HEK293 (cell line): ENCODE measurements around the gene ME3.
A peak's percentile ranks its signal among the peaks of the same experiment; 100 is the strongest.

Source experiments
- CTCF ChIA-PET: fragments of 350-600 bp; formaldehyde crosslinking; extraction: SDS; loops from one replicate; lab custom pipeline; 2021; ENCODE audit warnings: antibody characterized with exemption; lab: Yijun Ruan, JAX
- POLR2A ChIA-PET: fragments of 300-600 bp; formaldehyde crosslinking; extraction: SDS; loops from one replicate; lab custom pipeline; 2020; ENCODE audit warnings: antibody characterized with exemption, inconsistent platforms; lab: Yijun Ruan, JAX
- H3K27ac ChIP-seq: fragments of 200-500 bp; sonication (Bioruptor generic); 2 replicates; pipeline ENCODE4 v1.5.1; 2014; ENCODE audit warnings: low read depth, low read length, control low read depth, inconsistent platforms; ENCODE audit errors: extremely low read depth
- H3K36me3 ChIP-seq, 2 experiments: fragments of 200-500 bp in 1 of 2; sonication (Bioruptor generic) in 1 of 2; 1 replicate in 1 of 2; 2 replicates in 1 of 2; pipeline ENCODE4 v1.5.1; 2014 to 2017; ENCODE audit warnings: inconsistent platforms in 2 of 2, low read length in 2 of 2; ENCODE audit not compliant: control insufficient read depth in 2 of 2, insufficient read depth in 1 of 2
- H3K4me1 ChIP-seq: fragments of 200-500 bp; sonication (Bioruptor generic); 2 replicates; pipeline ENCODE4 v1.5.1; 2014; ENCODE audit warnings: mild to moderate bottlenecking, low read length, inconsistent platforms; ENCODE audit not compliant: control insufficient read depth, insufficient read depth
- H3K4me3 ChIP-seq: 2 replicates; pipeline ENCODE4 v1.5.1; 2011; ENCODE audit warnings: low read depth, mild to moderate bottlenecking, control low read depth, low read length, moderate library complexity
- H3K9me3 ChIP-seq: fragments of 200-500 bp; sonication (Bioruptor generic); 2 replicates; pipeline ENCODE4 v1.5.1; 2014; ENCODE audit warnings: low read depth, low read length, inconsistent platforms; ENCODE audit not compliant: control insufficient read depth, insufficient read depth
- CTCF ChIP-seq: fragments of 450-650 bp; formaldehyde crosslinking; IDR thresholded peaks from 2 replicates; pipeline ENCODE4 v1.5.1; 2016; ENCODE audit warnings: missing biosample characterization, missing genetic modification characterization
- OSR2 ChIP-seq: fragments of 450-650 bp; formaldehyde crosslinking; IDR thresholded peaks from 2 replicates; pipeline ENCODE4 v1.5.1; 2016; ENCODE audit warnings: missing biosample characterization, missing genetic modification characterization
- SCRT2 ChIP-seq: fragments of 450-650 bp; formaldehyde crosslinking; IDR thresholded peaks from 2 replicates; pipeline ENCODE4 v1.5.1; 2016; ENCODE audit warnings: missing biosample characterization, missing genetic modification characterization
- ZNF114 ChIP-seq: fragments of 450-650 bp; formaldehyde crosslinking; IDR thresholded peaks from 2 replicates; pipeline ENCODE4 v1.5.0; 2017; ENCODE audit warnings: missing biosample characterization, missing genetic modification characterization
- ZNF202 ChIP-seq: fragments of 450-650 bp; formaldehyde crosslinking; IDR thresholded peaks from 2 replicates; pipeline ENCODE4 v1.5.1; 2016; ENCODE audit warnings: missing biosample characterization, missing genetic modification characterization, borderline replicate concordance
- ZNF223 ChIP-seq: fragments of 450-650 bp; formaldehyde crosslinking; IDR thresholded peaks from 2 replicates; pipeline ENCODE4 v1.5.1; 2016; ENCODE audit warnings: missing biosample characterization, missing genetic modification characterization
- ZNF26 ChIP-seq: fragments of 450-650 bp; formaldehyde crosslinking; IDR thresholded peaks from 2 replicates; pipeline ENCODE4 v1.5.1; 2016; ENCODE audit warnings: missing biosample characterization, missing genetic modification characterization
- ZNF324 ChIP-seq: fragments of 450-650 bp; formaldehyde crosslinking; IDR thresholded peaks from 2 replicates; pipeline ENCODE4 v1.5.1; 2016; ENCODE audit warnings: missing biosample characterization, missing genetic modification characterization
- ZNF366 ChIP-seq: fragments of 450-650 bp; formaldehyde crosslinking; conservative IDR thresholded peaks from 2 replicates; pipeline ENCODE4 v1.5.1; 2016; ENCODE audit warnings: missing biosample characterization, missing genetic modification characterization
- ZNF37A ChIP-seq: fragments of 450-650 bp; IDR thresholded peaks from 2 replicates; pipeline ENCODE4 v1.5.1; 2018; ENCODE audit warnings: missing biosample characterization, missing genetic modification characterization
- ZNF501 ChIP-seq: fragments of 450-650 bp; formaldehyde crosslinking; IDR thresholded peaks from 2 replicates; pipeline ENCODE4 v1.5.1; 2016; ENCODE audit warnings: missing biosample characterization, missing genetic modification characterization
- ZNF549 ChIP-seq: fragments of 450-650 bp; IDR thresholded peaks from 2 replicates; pipeline ENCODE4 v1.5.1; 2018; ENCODE audit warnings: missing biosample characterization, missing genetic modification characterization, mild to moderate bottlenecking, inconsistent platforms, moderate library complexity
- ZNF571 ChIP-seq: fragments of 450-650 bp; formaldehyde crosslinking; IDR thresholded peaks from 2 replicates; pipeline ENCODE4 v1.5.0; 2017; ENCODE audit warnings: missing biosample characterization, missing genetic modification characterization
- ZNF664 ChIP-seq: fragments of 450-650 bp; formaldehyde crosslinking; IDR thresholded peaks from 2 replicates; pipeline ENCODE4 v1.5.1; 2016; ENCODE audit warnings: missing biosample characterization, missing genetic modification characterization
- ZNF704 ChIP-seq: fragments of 450-650 bp; formaldehyde crosslinking; IDR thresholded peaks from 2 replicates; pipeline ENCODE4 v1.5.1; 2016; ENCODE audit warnings: missing biosample characterization, missing genetic modification characterization
- ZNF843 ChIP-seq: fragments of 450-650 bp; formaldehyde crosslinking; IDR thresholded peaks from 2 replicates; pipeline ENCODE4 v1.5.1; 2016; ENCODE audit warnings: missing biosample characterization, missing genetic modification characterization

ME3 gene

DNA sequence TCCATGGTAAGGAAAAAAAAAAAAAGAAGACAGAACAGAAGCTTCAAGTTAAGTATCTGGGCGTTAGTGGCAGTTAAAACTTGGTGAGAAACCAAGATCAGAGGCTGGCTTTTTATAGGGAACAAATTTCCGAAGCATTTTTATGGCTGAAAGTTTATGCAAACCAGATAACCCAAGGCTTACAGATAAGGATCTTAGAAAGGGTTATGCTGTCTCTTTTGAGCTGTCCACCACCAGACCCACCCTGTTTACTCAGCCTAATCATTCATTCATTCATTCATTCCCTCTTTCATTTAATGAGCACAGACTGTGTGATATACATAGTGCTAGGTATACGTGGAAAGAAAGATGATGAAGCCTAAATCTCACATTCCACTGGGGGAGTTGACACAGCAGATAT, 89.5 kb downstream of the ME3 start (continued):
- no peak for TF ChIP-seq ZNF571 (tag by site-specific recombination)

- peaks cover 13% of the 10 kb centered on the region for H3K4me1 ChIP-seq
- CTCF ChIA-PET, result interaction anchor here (1.5 to 4.2 kb wide), 2 partner anchors 9 to 28 kb away, joined by 9 to 24 read pairs; no protein-coding TSS in a partner anchor
- H3K4me3 ChIP-seq, result no peak overlapping the region
- no peak overlapping the region for H3K27ac ChIP-seq
- POLR2A ChIA-PET, result no interaction called here
- H3K9me3 ChIP-seq, result no peaks in the 10 kb centered on the region
- no peaks in the 10 kb centered on the region for H3K36me3 ChIP-seq
- no peak for TF ChIP-seq ZNF202 (tag by site-specific recombination)
- no peak for TF ChIP-seq ZNF37A (tag by site-specific recombination)
Observed at GRCh38 chr11:86580535-86580934, 91.9 kb downstream of the ME3 start.

DNA sequence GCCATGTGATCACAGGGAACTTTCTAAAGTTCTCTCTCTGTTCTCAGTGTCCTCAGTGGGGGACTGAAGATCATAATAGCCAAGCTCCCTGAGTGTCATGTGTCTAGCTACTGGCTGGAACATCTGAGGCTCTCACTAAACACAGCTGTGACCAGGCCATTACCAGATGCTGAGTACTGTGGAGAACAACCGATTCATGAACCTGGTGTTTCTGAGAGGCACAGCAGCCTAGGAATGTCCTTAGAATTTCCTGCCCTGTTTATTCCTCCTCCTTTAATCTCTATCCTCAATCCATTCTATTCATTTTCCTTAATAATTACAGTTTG, 93.0 kb downstream of the ME3 start:
- CTCF ChIA-PET, result interaction anchor here (1.0 to 4.2 kb wide), 4 partner anchors 9 to 124 kb away, joined by 3 to 24 read pairs (median 4); no protein-coding TSS in a partner anchor
- H3K4me1 ChIP-seq, result peaks cover 13% of the 10 kb centered on the region
- no peak for TF ChIP-seq ZNF324 (tag by site-specific recombination)
- TF ChIP-seq OSR2 (tag by site-specific recombination), result peak; percentile 62
- TF ChIP-seq, all 188 proteins: peak for 1
- H3K9me3 ChIP-seq, result no peaks in the 10 kb centered on the region
- no peaks in the 10 kb centered on the region for H3K36me3 ChIP-seq
- POLR2A ChIA-PET, result no interaction called here
- H3K4me3 ChIP-seq, result no peak overlapping the region
- no peak overlapping the region for H3K27ac ChIP-seq

DNA sequence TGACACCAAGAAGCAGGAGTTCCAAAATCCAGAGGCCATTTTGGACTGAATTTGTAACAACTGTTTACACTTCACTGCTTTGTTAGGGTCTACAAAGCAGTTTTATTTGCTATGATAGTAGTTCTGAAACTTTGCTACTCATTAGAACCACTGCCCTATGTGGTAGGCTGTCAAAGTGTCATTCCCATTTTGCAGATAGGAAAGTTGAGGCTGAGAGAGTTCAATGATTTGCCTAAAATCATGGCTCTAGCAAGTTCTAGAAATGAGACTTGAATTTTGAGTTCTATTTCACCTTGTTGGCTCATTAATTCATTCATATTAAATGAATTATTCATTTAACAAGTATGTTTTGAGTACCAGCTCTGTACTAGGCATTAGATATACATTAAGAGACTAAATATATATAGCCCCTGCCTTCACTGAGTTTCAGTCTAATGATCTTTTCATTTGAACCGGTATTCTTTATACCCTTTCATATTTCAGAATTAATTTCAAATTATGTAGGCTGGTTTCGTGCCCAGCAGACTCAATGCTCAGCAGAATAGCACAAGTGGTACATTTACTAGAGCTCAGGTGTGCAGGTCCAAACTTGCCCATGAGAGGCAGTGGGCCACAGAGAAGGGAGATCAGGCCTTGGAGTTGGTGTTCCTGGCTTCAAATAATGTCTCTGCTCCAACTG, 93.5 kb downstream of the ME3 start:
- no peaks in the 10 kb centered on the region for H3K9me3 ChIP-seq
- peak; percentile 84 for TF ChIP-seq ZNF664 (tag by site-specific recombination)
- TF ChIP-seq ZNF114 (tag by site-specific recombination), result no peak
- TF ChIP-seq SCRT2, result 0 out of 2 replicates have a peak, but pooled peaks have one; percentile 3
- TF ChIP-seq, all 188 proteins: peak for 2
- Histone ChIP-seq H3K4me1 (peaks cover 13% of the 10 kb centered on the region), H3K36me3 (no peaks in the 10 kb centered on the region), H3K27ac (peak overlapping the region; percentile 54; the same call in 1 of the 2 replicates), H3K4me3 (no peak overlapping the region)
- POLR2A ChIA-PET, result interaction anchor here (1.2 kb wide), 1 partner anchor 14 kb away, joined by 4 read pairs; no protein-coding TSS in a partner anchor
- CTCF ChIA-PET, result interaction anchor here (0.9 to 4.2 kb wide), 5 partner anchors 9 to 155 kb away, joined by 3 to 24 read pairs (median 3); no protein-coding TSS in a partner anchor

DNA sequence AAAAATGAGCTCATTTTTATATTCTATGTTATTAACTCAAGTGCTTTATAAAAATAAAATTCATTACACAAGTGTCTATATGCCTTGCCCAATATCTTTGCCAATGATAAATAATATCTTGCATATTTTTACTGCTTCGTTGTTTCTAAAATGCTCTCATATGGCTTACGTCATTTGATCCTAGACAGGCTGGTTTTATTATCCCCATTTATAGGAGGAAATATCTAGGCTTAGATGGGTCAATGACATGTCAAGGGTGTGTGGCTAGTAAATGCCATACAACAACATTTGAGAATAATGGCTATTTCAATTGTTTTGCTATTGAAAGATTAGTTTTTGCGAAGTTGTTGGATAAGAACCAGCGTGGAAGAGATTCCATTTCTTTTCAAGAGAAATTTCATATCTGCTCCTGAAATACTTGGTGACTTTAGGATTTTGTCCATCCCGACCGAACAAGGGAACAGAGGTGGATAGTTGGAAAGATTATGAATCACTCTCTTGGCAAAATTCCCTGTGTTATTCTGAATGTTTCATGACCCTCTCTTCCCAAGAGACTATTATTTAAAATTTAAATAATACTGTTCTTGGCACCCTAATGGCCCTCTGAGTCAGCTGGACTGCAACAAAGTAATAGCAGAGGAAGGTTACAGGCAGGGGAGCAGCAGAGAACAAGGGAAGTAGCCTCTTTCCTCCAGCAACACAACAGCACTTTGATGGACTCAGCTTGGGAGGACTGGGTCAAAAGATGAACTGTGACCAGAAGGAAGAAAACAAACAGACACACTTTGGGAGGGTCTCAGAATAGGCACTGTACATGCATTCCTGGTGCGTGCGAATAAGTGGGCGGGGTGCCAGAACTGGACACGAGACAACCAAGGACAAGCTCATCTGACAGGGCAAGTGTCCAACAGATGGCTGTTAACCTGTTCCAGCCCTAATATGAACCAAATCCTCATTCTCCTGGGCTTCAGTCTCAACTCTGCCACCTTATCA, 94.5 kb downstream of the ME3 start:
- Histone ChIP-seq H3K27ac (peak overlapping the region; percentile 54), H3K4me1 (peaks cover 13% of the 10 kb centered on the region)
- CTCF ChIA-PET, result interaction anchor here (0.6 to 4.2 kb wide), 8 partner anchors 30 to 156 kb away, joined by 3 to 24 read pairs (median 4); no protein-coding TSS in a partner anchor
- TF ChIP-seq CTCF (no peak), ZNF366 (tag by site-specific recombination) (peak; percentile 81), ZNF26 (tag by site-specific recombination) (no peak), ZNF704 (tag by site-specific recombination) (no peak), ZNF843 (tag by site-specific recombination) (peak; percentile 94), ZNF501 (no peak), ZNF549 (no peak), ZNF223 (no peak)

More for the DNA sequence above, 94.5 kb downstream of the ME3 start:
- Histone ChIP-seq H3K9me3 (no peaks in the 10 kb centered on the region), H3K4me3 (no peak overlapping the region), H3K36me3 (no peaks in the 10 kb centered on the region)
- POLR2A ChIA-PET, result interaction anchor here (0.8 to 1.2 kb wide), 3 partner anchors 10 to 223 kb away, joined by 3 to 4 read pairs (median 3); no protein-coding TSS in a partner anchor
